ENCODE measurements around the gene FAM168B. TPM values are rescaled to one million over a fixed set of nuclear protein-coding genes. Genes with fewer than 3 reads are reported as not detected.

FAM168B gene
- total RNA-seq, 5 donors from 2014 or later (not counting 1 experiment from before 2014, with no cell fraction given) = 61.7 to 84.0 (median 73.3) TPM

GRCh38 chr2:131058920-131059319, 34.3 kb downstream of the FAM168B start:
- POLR2A ChIA-PET = interaction anchor here in 1 of 2 donors (0.6 to 0.7 kb wide), 2 partner anchors 13 to 19 kb away, joined by 3 read pairs; no protein-coding TSS in a partner anchor

GRCh38 chr2:131058214-131058843, 34.9 kb downstream of the FAM168B start:
- Histone ChIP-seq H3K27ac (ENCODE audit: low read length) (no peak overlapping the region), H3K27me3 (replicated peaks in 1 of 2; ENCODE audit: control insufficient read depth in 2 of 2, extremely low read depth in 1 of 2, insufficient read depth in 2 of 2, low read length in 1 of 2) (no peaks in the 10 kb centered on the region), H3K36me3 (ENCODE audit: control insufficient read depth in 2 of 2, extremely low read depth in 1 of 2, insufficient read depth in 1 of 2, low read length in 1 of 2) (peaks cover 0 to 67% of the 10 kb centered on the region in 2 donors), H3K9me3 (no peaks in the 10 kb centered on the region), H3K4me3 (ENCODE audit: control insufficient read depth in 1 of 2, extremely low read depth in 1 of 2, low read length in 1 of 2) (no peak overlapping the region), H3K4me1 (ENCODE audit: control insufficient read depth in 1 of 2, extremely low read depth in 1 of 2, insufficient read depth in 2 of 2, low read length in 2 of 2) (peaks cover 0 to 3% of the 10 kb centered on the region in 2 experiments)
- Mint-ChIP-seq H3K4me1 (peaks cover 34 to 42% (median 35%) of the 10 kb centered on the region in 3 donors), H3K27ac (no peak overlapping the region), H3K9me3 (no peaks in the 10 kb centered on the region), H3K27me3 (no peaks in the 10 kb centered on the region), H3K36me3 (peaks cover 49% of the 10 kb centered on the region), H3K4me3 (no peak overlapping the region)
- ChIA-PET POLR2A (no interaction called here), CTCF (no interaction called here)
- no peak for ATAC-seq (replicated peaks in 1 of 4)
- 93% methylated on average over 3 of the region's 8 CpGs for WGBS (ENCODE audit: insufficient coverage)
- DNase-seq = no peak

More at GRCh38 chr2:131058920-131059319, 34.3 kb downstream of the FAM168B start:
- Mint-ChIP-seq H3K36me3 (peaks cover 50% of the 10 kb centered on the region), H3K27ac (no peak overlapping the region), H3K27me3 (no peaks in the 10 kb centered on the region), H3K9me3 (no peaks in the 10 kb centered on the region), H3K4me1 (peaks cover 37 to 46% (median 38%) of the 10 kb centered on the region in 3 donors), H3K4me3 (no peak overlapping the region)
- no peaks in the 10 kb centered on the region for H3K9me3 ChIP-seq
- CTCF ChIA-PET = no interaction called here
- no peak overlapping the region for H3K4me3 ChIP-seq (ENCODE audit: control insufficient read depth in 1 of 2, extremely low read depth in 1 of 2, low read length in 1 of 2)
- ATAC-seq (replicated peaks in 1 of 4) (no peak), DNase-seq (no peak)
- H3K4me1 ChIP-seq (ENCODE audit: control insufficient read depth in 1 of 2, extremely low read depth in 1 of 2, insufficient read depth in 2 of 2, low read length in 2 of 2) = peaks cover 0 to 3% of the 10 kb centered on the region in 2 experiments
- H3K36me3 ChIP-seq (ENCODE audit: control insufficient read depth in 2 of 2, extremely low read depth in 1 of 2, insufficient read depth in 1 of 2, low read length in 1 of 2) = peaks cover 0 to 66% of the 10 kb centered on the region in 2 donors
- no CpG with 5 or more reads among the region's 4 CpGs for WGBS (ENCODE audit: insufficient coverage)
- H3K27me3 ChIP-seq (replicated peaks in 1 of 2; ENCODE audit: control insufficient read depth in 2 of 2, extremely low read depth in 1 of 2, insufficient read depth in 2 of 2, low read length in 1 of 2) = no peaks in the 10 kb centered on the region
- no peak overlapping the region for H3K27ac ChIP-seq (ENCODE audit: low read length)

GRCh38 chr2:131056932-131057287, 36.4 kb downstream of the FAM168B start:
- Mint-ChIP-seq H3K9me3 (no peaks in the 10 kb centered on the region), H3K4me1 (peaks cover 27 to 35% (median 28%) of the 10 kb centered on the region in 3 donors), H3K4me3 (no peak overlapping the region), H3K27me3 (no peaks in the 10 kb centered on the region), H3K27ac (peak overlapping the region in 1 of 2 donors; percentile 46), H3K36me3 (peaks cover 59% of the 10 kb centered on the region)
- no peaks in the 10 kb centered on the region for H3K9me3 ChIP-seq
- ChIA-PET CTCF (no interaction called here), POLR2A (no interaction called here)
- DNase-seq (no peak), ATAC-seq (replicated peaks in 1 of 4) (no peak)
- H3K27me3 ChIP-seq (replicated peaks in 1 of 2; ENCODE audit: control insufficient read depth in 2 of 2, extremely low read depth in 1 of 2, insufficient read depth in 2 of 2, low read length in 1 of 2) = no peaks in the 10 kb centered on the region
- H3K27ac ChIP-seq (ENCODE audit: low read length) = no peak overlapping the region
- no peaks in the 10 kb centered on the region for H3K4me1 ChIP-seq (ENCODE audit: control insufficient read depth in 1 of 2, extremely low read depth in 1 of 2, insufficient read depth in 2 of 2, low read length in 2 of 2)
- H3K36me3 ChIP-seq (ENCODE audit: control insufficient read depth in 2 of 2, extremely low read depth in 1 of 2, insufficient read depth in 1 of 2, low read length in 1 of 2) = peaks cover 9 to 74% of the 10 kb centered on the region in 2 donors
- H3K4me3 ChIP-seq (ENCODE audit: control insufficient read depth in 1 of 2, extremely low read depth in 1 of 2, low read length in 1 of 2) = no peak overlapping the region
- WGBS (ENCODE audit: insufficient coverage) = 100% methylated on average over 1 of the region's 4 CpGs

- Mint-ChIP-seq H3K27me3 (no peaks in the 10 kb centered on the region), H3K4me3 (no peak overlapping the region), H3K9me3 (no peaks in the 10 kb centered on the region), H3K4me1 (peaks cover 24 to 37% (median 25%) of the 10 kb centered on the region in 3 donors), H3K27ac (no peak overlapping the region), H3K36me3 (peaks cover 62% of the 10 kb centered on the region)
- Histone ChIP-seq H3K4me1 (ENCODE audit: control insufficient read depth in 1 of 2, extremely low read depth in 1 of 2, insufficient read depth in 2 of 2, low read length in 2 of 2) (no peaks in the 10 kb centered on the region), H3K27me3 (replicated peaks in 1 of 2; ENCODE audit: control insufficient read depth in 2 of 2, extremely low read depth in 1 of 2, insufficient read depth in 2 of 2, low read length in 1 of 2) (no peaks in the 10 kb centered on the region), H3K9me3 (no peaks in the 10 kb centered on the region), H3K36me3 (ENCODE audit: control insufficient read depth in 2 of 2, extremely low read depth in 1 of 2, insufficient read depth in 1 of 2, low read length in 1 of 2) (peaks cover 11 to 76% of the 10 kb centered on the region in 2 donors), H3K4me3 (ENCODE audit: control insufficient read depth in 1 of 2, extremely low read depth in 1 of 2, low read length in 1 of 2) (no peak overlapping the region), H3K27ac (ENCODE audit: low read length) (no peak overlapping the region)
- CTCF ChIA-PET = no interaction called here
- no peak for ATAC-seq (replicated peaks in 1 of 4)
- 90% methylated on average over 2 of the region's 5 CpGs for WGBS (ENCODE audit: insufficient coverage)
- POLR2A ChIA-PET = interaction anchor here in 1 of 2 donors (0.6 kb wide), 1 partner anchor 71 kb away, joined by 4 read pairs; no protein-coding TSS in a partner anchor
- no peak for DNase-seq
Measured at GRCh38 chr2:131056204-131056931, 36.9 kb downstream of the FAM168B start.

- H3K4me1 ChIP-seq (ENCODE audit: control insufficient read depth in 1 of 2, extremely low read depth in 1 of 2, insufficient read depth in 2 of 2, low read length in 2 of 2) = no peaks in the 10 kb centered on the region
- H3K27me3 Mint-ChIP-seq = no peaks in the 10 kb centered on the region
- H3K27ac Mint-ChIP-seq = no peak overlapping the region
- H3K36me3 ChIP-seq (ENCODE audit: control insufficient read depth in 2 of 2, extremely low read depth in 1 of 2, insufficient read depth in 1 of 2, low read length in 1 of 2) = peaks cover 11 to 86% of the 10 kb centered on the region in 2 donors
- POLR2A ChIA-PET = interaction anchor here in 1 of 2 donors (0.6 kb wide), 1 partner anchor 1210 kb away, joined by 3 read pairs; no protein-coding TSS in a partner anchor
- ATAC-seq (replicated peaks in 1 of 4) (peak in 1 of 4 experiments; percentile 35), DNase-seq (peak in 1 of 35 experiments; percentile 22)
- H3K4me3 ChIP-seq (ENCODE audit: control insufficient read depth in 1 of 2, extremely low read depth in 1 of 2, low read length in 1 of 2) = no peak overlapping the region
- peaks cover 64% of the 10 kb centered on the region for H3K36me3 Mint-ChIP-seq
- no peaks in the 10 kb centered on the region for H3K9me3 ChIP-seq
- no peaks in the 10 kb centered on the region for H3K27me3 ChIP-seq (replicated peaks in 1 of 2; ENCODE audit: control insufficient read depth in 2 of 2, extremely low read depth in 1 of 2, insufficient read depth in 2 of 2, low read length in 1 of 2)
- H3K9me3 Mint-ChIP-seq = no peaks in the 10 kb centered on the region
- H3K4me1 Mint-ChIP-seq = peaks cover 21 to 41% (median 22%) of the 10 kb centered on the region in 3 donors
- H3K4me3 Mint-ChIP-seq = no peak overlapping the region
- 95% methylated on average over 12 of the region's 26 CpGs for WGBS (ENCODE audit: insufficient coverage)
- no peak overlapping the region for H3K27ac ChIP-seq (ENCODE audit: low read length)
- CTCF ChIA-PET = no interaction called here
Measured at GRCh38 chr2:131055169-131056065, 37.8 kb downstream of the FAM168B start.

GRCh38 chr2:131054488-131054887, 38.8 kb downstream of the FAM168B start:
- CTCF ChIA-PET = no interaction called here

More at GRCh38 chr2:131054488-131054887, 38.8 kb downstream of the FAM168B start:
- WGBS (ENCODE audit: insufficient coverage) = no CpG with 5 or more reads among the region's 7 CpGs
- Mint-ChIP-seq H3K36me3 (peaks cover 71% of the 10 kb centered on the region), H3K4me3 (no peak overlapping the region), H3K4me1 (peaks cover 19 to 46% (median 22%) of the 10 kb centered on the region in 3 donors), H3K27me3 (no peaks in the 10 kb centered on the region), H3K9me3 (no peaks in the 10 kb centered on the region), H3K27ac (no peak overlapping the region)
- POLR2A ChIA-PET = interaction anchor here in 1 of 2 donors (0.6 kb wide), 1 partner anchor 1209 kb away, joined by 3 read pairs; no protein-coding TSS in a partner anchor
- H3K9me3 ChIP-seq = no peaks in the 10 kb centered on the region
- no peaks in the 10 kb centered on the region for H3K4me1 ChIP-seq (ENCODE audit: control insufficient read depth in 1 of 2, extremely low read depth in 1 of 2, insufficient read depth in 2 of 2, low read length in 2 of 2)
- ATAC-seq (replicated peaks in 1 of 4) = no peak
- H3K27me3 ChIP-seq (replicated peaks in 1 of 2; ENCODE audit: control insufficient read depth in 2 of 2, extremely low read depth in 1 of 2, insufficient read depth in 2 of 2, low read length in 1 of 2) = no peaks in the 10 kb centered on the region
- peaks cover 11 to 91% of the 10 kb centered on the region in 2 donors for H3K36me3 ChIP-seq (ENCODE audit: control insufficient read depth in 2 of 2, extremely low read depth in 1 of 2, insufficient read depth in 1 of 2, low read length in 1 of 2)
- DNase-seq = no peak
- H3K4me3 ChIP-seq (ENCODE audit: control insufficient read depth in 1 of 2, extremely low read depth in 1 of 2, low read length in 1 of 2) = no peak overlapping the region
- H3K27ac ChIP-seq (ENCODE audit: low read length) = no peak overlapping the region
